Measurements from ENCODE around the gene C10orf90.

- TF ChIP-seq CTCF (IDR thresholded peaks at IDR 0.05) (no peak), POLR2A (IDR thresholded peaks at IDR 0.05) (no peak), POLR2AphosphoS5 (IDR thresholded peaks at IDR 0.05) (no peak)
Observed at GRCh38 chr10:126595160-126595559, 75.3 kb downstream of the C10orf90 start.
